HG03457 (cell line): ENCODE data around the gene PTPRR.

Source experiments
- ATAC-seq: cut with Tn5 transposase; IDR thresholded peaks from one replicate; pipeline ENCODE4 v1.9.1; 2021; ENCODE audit warnings: moderate number of reproducible peaks; ENCODE audit not compliant: unreplicated experiment

Gene PTPRR

DNA sequence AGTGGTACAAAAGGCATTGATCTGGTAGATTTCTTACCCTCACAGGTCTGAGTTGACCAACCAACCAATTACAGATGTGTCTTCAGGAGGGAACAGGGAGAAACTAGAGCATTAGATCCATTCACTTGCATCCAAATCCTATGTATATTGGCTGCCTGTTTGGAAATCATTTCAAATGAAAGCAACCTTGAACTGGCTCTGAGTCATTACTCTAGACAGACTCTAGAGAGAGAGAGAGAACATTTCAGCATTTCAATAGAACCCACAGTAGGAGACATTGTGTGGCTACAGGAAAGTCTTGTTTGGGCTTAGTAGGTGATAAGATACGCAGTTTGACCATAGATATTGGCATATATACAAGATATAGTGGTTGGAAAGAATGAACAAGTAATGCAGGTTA, 114.5 kb downstream of the PTPRR start:
- no peak for ATAC-seq

DNA sequence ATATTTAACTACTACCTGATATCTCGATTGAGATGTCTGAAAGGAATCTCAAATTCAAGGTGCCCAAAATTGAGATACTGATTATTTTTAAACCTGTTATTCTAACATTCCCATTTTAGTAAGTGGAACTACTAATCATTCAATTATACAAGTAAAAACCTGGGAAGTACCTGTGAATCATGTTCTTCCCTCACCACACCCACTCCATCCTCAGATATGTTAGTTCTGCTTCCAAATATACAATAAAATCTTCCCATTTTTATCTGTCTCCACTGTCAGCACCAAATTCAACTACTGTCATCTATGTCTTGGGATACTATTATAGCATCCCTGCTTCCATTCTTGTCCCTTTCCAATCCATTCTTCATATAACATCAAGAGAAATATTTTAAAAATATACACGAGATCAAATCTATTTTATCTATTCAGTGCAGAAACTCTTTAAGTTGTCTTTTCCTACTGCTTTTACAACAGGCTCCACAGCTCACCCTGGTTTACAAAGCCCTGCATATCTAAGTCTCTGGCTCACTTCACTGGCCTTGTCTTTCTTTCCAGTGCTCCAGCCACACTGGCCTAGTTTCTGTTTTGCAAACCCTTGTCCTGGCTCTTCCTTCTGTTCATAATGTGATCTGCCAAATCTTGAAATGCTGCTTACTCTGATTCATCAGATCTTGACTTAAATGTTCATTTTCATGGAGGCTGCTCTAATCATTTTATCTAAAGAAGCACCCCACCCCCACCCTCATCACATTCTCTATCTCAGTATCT, 122.3 kb downstream of the PTPRR start:
- ATAC-seq: no peak

- no peak for ATAC-seq
Measured at GRCh38 chr12:70796989-70797388, 123.5 kb downstream of the PTPRR start.

- ATAC-seq: no peak
Measured at GRCh38 chr12:70795608-70796007, 124.9 kb downstream of the PTPRR start.

DNA sequence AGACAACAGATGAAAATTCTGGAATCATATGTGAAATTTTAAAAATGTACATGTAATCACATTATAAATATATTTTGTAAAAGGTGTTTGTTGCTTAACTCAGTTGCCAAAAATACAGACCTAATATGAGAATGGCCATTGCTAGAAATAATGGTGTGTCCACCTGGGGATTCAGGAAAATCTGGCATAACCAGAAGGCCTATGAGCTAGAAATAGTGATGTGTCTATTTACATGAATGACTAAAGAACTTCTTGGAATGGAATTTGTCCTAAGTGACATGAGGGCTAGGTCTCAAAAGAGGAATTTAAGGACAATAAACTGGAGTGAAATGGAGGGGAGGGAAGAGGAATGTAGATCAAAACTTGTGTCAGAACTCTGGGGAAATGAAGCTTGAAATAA, 126.4 kb downstream of the PTPRR start:
- ATAC-seq: no peak

GRCh38 chr12:70788774-70789173, 131.8 kb downstream of the PTPRR start:
- no peak for ATAC-seq

- ATAC-seq: no peak
Measured at GRCh38 chr12:70787612-70788011, 132.9 kb downstream of the PTPRR start.

GRCh38 chr12:70785896-70786295, 134.6 kb downstream of the PTPRR start:
- no peak for ATAC-seq

GRCh38 chr12:70784042-70784668, 136.4 kb downstream of the PTPRR start:
- ATAC-seq: no peak

GRCh38 chr12:70783455-70783854, 137.1 kb downstream of the PTPRR start:
- no peak for ATAC-seq

DNA sequence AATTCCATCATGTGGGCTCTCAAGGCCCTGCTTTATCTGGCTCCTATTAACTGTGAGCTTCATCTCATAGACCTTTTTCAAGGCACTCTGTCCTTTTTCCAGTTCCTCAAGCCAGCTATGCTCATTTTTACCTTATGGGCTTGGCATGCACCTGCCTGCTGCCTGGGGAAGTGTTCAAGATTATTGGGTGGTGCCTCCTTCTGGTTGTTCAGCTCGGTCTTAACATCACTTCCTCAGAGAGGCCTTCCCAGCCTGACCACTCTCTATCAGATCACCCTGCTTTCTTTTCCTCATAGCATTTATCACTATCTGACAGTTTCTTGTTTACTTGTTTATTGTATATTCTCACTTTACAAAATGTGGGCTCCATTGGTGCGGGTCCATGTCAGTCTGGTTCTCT, 141.3 kb downstream of the PTPRR start:
- no peak for ATAC-seq

DNA sequence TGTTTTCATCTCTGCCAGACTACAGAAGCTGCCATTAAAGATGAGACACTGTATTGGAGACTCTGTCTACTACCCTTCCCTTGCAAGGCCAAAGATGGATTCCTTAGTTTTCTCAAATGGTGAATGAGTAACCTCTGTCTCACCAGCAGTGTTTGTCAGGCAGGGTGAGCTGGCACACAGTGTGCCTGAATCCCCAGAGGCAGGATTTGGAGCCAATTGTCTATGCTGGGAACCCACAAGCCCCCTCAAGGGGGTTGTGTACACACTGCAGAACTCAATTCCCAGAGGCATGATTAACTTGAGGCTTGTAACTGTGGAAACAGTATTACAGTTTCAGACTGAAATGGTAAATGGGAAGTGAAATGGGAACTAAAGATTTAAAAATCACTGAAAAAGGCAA, 146.5 kb downstream of the PTPRR start:
- no peak for ATAC-seq

DNA sequence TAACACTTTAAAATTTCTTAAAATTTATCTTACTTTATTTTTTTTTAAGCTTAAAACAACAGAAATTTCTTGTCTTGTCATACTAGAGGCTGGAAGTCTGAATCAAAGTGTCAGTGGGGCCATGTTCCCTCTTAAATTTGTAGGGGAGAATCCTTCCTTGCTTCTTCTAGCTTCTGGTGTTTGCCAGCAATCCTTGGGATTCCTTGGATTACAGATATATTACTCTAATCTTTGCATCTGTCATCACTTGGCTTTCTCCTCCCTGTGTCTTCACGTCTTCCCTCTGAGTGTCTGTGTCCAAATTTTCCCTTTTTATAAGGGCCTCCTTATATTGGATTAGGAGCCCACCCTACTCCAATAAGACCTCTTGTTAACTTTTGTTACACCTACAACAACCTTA, 147.7 kb downstream of the PTPRR start:
- no peak for ATAC-seq

DNA sequence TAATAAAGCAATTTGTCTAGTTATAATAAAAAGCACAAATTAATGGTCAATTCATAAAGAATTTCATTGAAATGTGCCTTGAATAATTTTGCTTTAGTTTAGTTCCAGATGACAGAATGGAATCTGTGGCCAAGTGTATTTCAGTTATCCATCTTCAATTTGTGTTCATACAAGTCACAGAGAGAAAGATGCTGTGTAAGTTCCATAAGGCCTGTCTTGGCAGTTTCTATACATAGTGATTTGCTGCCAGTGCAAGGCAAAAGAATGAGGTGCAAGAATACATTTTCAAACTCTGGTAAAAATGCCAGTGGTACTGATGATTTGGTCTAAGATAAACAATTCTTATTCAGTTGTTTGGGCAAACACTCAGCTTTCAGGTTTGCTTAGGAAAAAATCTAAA, 149.0 kb downstream of the PTPRR start:
- ATAC-seq: no peak

- ATAC-seq: no peak
Measured at GRCh38 chr12:70763666-70764065, 156.9 kb downstream of the PTPRR start.

- ATAC-seq: no peak
Measured at GRCh38 chr12:70762000-70762399, 158.5 kb downstream of the PTPRR start.

DNA sequence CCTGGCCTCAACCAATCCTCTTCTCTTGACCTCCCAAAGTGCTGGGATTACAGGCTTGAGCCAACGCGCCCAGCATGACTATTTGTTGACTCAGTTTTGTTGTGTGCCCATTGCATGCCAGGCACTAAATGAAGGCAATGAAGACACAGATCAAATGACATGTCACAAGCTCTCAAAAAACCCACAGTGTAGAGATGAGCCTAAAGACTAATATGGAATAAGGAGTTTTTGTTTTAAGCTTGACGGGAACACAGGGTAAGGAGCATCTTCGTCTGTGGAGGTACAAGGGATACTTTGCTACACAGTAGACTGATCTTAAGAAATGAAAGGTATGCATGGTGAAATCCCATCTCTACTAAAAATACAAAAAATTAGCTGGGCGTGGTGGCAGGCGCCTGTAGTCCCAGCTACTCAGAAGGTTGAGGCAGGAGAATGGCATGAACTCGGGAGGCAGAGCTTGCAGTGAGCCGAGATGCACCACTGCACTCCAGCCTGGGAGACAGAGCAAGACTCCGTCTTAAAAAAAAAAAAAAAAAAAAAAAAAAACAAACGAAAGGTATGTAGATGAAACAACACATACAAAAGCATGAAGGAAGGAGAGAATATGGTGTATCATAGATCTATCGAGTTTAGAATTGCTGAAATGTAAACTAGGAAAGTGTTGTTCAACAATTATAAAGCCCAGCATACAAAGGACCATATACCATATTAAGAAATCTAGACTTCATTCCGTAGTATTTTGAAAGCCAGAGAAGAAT, 161.2 kb downstream of the PTPRR start:
- ATAC-seq: no peak

DNA sequence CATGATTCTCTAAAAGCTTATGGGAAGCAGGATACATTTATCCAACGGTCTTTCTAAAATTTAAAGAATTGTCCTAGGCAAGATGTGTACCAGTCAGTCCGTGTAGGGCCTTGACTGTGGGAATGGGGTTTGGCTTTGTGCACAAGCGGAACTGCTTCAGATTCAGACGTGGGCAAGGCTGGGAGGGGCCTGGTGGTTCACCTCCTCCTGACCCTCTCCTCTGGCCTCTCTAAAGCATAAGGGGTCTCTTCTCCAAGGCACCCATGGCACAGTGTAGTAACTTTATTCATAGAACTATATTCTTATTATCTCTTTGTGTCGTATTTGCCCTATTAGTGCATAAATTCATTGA, 162.1 kb downstream of the PTPRR start:
- ATAC-seq: no peak

DNA sequence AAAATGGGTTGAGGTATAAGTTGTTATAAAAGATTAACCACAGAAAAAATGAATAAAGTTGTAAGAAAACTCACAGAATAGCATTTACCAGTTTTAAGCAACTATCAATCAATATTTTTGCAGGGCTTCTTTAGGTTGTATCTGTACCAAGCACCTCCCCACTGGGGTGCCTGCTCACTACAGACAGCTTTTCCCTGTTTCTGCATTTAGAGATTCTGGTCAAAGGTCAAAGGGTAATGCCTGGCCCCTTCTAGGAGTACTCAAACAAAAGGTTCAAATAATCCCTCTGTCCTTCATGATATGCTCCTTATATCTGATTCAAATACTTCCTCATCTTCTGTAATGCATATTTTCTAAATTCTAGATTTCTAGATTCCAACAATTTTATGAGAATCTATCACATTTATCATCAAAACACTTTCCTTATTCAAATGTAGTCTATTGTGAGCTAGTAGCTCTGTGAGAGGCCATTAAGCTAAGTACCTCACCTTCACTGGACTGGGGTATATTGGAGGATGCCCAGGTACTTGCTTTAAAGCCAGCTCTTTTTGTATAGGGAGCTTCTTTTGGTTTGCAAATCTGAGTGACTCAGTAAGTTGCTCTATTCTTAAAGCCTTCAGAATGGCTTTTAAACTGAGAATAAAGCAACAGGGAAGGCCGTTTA, 162.6 kb downstream of the PTPRR start:
- no peak for ATAC-seq

- ATAC-seq: no peak
Measured at GRCh38 chr12:70756791-70757190, 163.7 kb downstream of the PTPRR start.

- ATAC-seq: no peak
Measured at GRCh38 chr12:70756118-70756517, 164.4 kb downstream of the PTPRR start.

DNA sequence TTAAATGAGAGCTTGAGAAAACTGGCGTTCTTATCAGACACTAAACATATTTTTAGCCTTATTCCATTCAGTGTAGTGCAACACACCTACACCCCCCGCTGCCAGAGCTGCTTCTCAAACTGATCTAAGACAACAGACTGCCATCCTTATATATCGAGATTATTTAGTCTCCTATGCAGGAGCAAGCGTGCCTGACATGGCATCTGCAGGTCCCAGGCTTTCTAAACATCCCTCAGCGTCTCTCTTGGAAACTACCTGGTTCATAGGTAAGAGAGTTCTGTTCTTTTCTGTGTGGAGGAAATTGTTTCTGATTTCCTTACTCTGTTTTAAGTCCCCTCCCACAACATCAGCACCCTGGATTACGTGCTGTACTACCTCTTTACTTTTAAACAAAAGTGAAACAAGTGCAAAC, 166.2 kb downstream of the PTPRR start:
- no peak for ATAC-seq
